ENCODE measurements around the gene NCAPG2.

- TF ChIP-seq, protein P1, sequence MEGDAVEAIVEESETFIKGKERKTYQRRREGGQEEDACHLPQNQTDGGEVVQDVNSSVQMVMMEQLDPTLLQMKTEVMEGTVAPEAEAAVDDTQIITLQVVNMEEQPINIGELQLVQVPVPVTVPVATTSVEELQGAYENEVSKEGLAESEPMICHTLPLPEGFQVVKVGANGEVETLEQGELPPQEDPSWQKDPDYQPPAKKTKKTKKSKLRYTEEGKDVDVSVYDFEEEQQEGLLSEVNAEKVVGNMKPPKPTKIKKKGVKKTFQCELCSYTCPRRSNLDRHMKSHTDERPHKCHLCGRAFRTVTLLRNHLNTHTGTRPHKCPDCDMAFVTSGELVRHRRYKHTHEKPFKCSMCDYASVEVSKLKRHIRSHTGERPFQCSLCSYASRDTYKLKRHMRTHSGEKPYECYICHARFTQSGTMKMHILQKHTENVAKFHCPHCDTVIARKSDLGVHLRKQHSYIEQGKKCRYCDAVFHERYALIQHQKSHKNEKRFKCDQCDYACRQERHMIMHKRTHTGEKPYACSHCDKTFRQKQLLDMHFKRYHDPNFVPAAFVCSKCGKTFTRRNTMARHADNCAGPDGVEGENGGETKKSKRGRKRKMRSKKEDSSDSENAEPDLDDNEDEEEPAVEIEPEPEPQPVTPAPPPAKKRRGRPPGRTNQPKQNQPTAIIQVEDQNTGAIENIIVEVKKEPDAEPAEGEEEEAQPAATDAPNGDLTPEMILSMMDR (IDR thresholded peaks at IDR 0.05; ENCODE audit: borderline replicate concordance, extremely low read depth, low read length, poor library complexity, severe bottlenecking), result no peak
- TF ChIP-seq EZH2 (IDR thresholded peaks at IDR 0.05; ENCODE audit: borderline replicate concordance, low read depth, low read length, severe bottlenecking), result no peak
Observed at GRCh38 chr7:158740013-158740656, 35.5 kb upstream of the NCAPG2 start.
